Measurements from ENCODE around the gene ANXA6.

ANXA6 gene

GRCh38 chr5:151110122-151110681 lies 47.4 kb downstream of the ANXA6 start:
- Histone ChIP-seq H3K36me3 (ENCODE audit: control insufficient read depth, insufficient read depth, low read length) (peaks cover 65% of the 10 kb centered on the region), H3K9ac (ENCODE audit: low read length) (no peak overlapping the region), H3K9me3 (ENCODE audit: control insufficient read depth, insufficient read depth, low read depth, low read length) (no peaks in the 10 kb centered on the region), H3K27ac (ENCODE audit: low read depth, low read length) (no peak overlapping the region), H3K4me3 (ENCODE audit: low read depth, low read length) (no peak overlapping the region), H3K27me3 (ENCODE audit: control insufficient read depth, insufficient read depth, low read length) (no peaks in the 10 kb centered on the region), H3K4me1 (ENCODE audit: control insufficient read depth, insufficient read depth, low read length) (no peaks in the 10 kb centered on the region)

- no peaks in the 10 kb centered on the region for H3K27me3 ChIP-seq (ENCODE audit: control insufficient read depth, insufficient read depth, low read length)
- no peaks in the 10 kb centered on the region for H3K4me1 ChIP-seq (ENCODE audit: control insufficient read depth, insufficient read depth, low read length)
- no peak overlapping the region for H3K9ac ChIP-seq (ENCODE audit: low read length)
- peaks cover 78% of the 10 kb centered on the region for H3K36me3 ChIP-seq (ENCODE audit: control insufficient read depth, insufficient read depth, low read length)
- no peak overlapping the region for H3K4me3 ChIP-seq (ENCODE audit: low read depth, low read length)
- no peak overlapping the region for H3K27ac ChIP-seq (ENCODE audit: low read depth, low read length)
- H3K9me3 ChIP-seq (ENCODE audit: control insufficient read depth, insufficient read depth, low read depth, low read length): no peaks in the 10 kb centered on the region
These were observed 49.0 kb downstream of the ANXA6 start for GRCh38 chr5:151108566-151108965.

- Histone ChIP-seq H3K9me3 (ENCODE audit: control insufficient read depth, insufficient read depth, low read depth, low read length) (no peaks in the 10 kb centered on the region), H3K4me1 (ENCODE audit: control insufficient read depth, insufficient read depth, low read length) (no peaks in the 10 kb centered on the region), H3K36me3 (ENCODE audit: control insufficient read depth, insufficient read depth, low read length) (peaks cover 80% of the 10 kb centered on the region), H3K27me3 (ENCODE audit: control insufficient read depth, insufficient read depth, low read length) (no peaks in the 10 kb centered on the region), H3K9ac (ENCODE audit: low read length) (no peak overlapping the region), H3K4me3 (ENCODE audit: low read depth, low read length) (no peak overlapping the region), H3K27ac (ENCODE audit: low read depth, low read length) (no peak overlapping the region)
These were observed 49.6 kb downstream of the ANXA6 start for GRCh38 chr5:151107738-151108520.

GRCh38 chr5:151107084-151107483 lies 50.5 kb downstream of the ANXA6 start:
- H3K36me3 ChIP-seq (ENCODE audit: control insufficient read depth, insufficient read depth, low read length): peaks cover 75% of the 10 kb centered on the region
- no peak overlapping the region for H3K4me3 ChIP-seq (ENCODE audit: low read depth, low read length)
- no peaks in the 10 kb centered on the region for H3K27me3 ChIP-seq (ENCODE audit: control insufficient read depth, insufficient read depth, low read length)
- H3K27ac ChIP-seq (ENCODE audit: low read depth, low read length): no peak overlapping the region
- H3K9ac ChIP-seq (ENCODE audit: low read length): no peak overlapping the region
- no peaks in the 10 kb centered on the region for H3K9me3 ChIP-seq (ENCODE audit: control insufficient read depth, insufficient read depth, low read depth, low read length)
- H3K4me1 ChIP-seq (ENCODE audit: control insufficient read depth, insufficient read depth, low read length): no peaks in the 10 kb centered on the region

GRCh38 chr5:151106509-151106908 lies 51.1 kb downstream of the ANXA6 start:
- Histone ChIP-seq H3K4me3 (ENCODE audit: low read depth, low read length) (no peak overlapping the region), H3K36me3 (ENCODE audit: control insufficient read depth, insufficient read depth, low read length) (peaks cover 81% of the 10 kb centered on the region), H3K27me3 (ENCODE audit: control insufficient read depth, insufficient read depth, low read length) (no peaks in the 10 kb centered on the region), H3K4me1 (ENCODE audit: control insufficient read depth, insufficient read depth, low read length) (no peaks in the 10 kb centered on the region), H3K9ac (ENCODE audit: low read length) (no peak overlapping the region), H3K9me3 (ENCODE audit: control insufficient read depth, insufficient read depth, low read depth, low read length) (no peaks in the 10 kb centered on the region), H3K27ac (ENCODE audit: low read depth, low read length) (no peak overlapping the region)

- Histone ChIP-seq H3K4me3 (ENCODE audit: low read depth, low read length) (no peak overlapping the region), H3K9me3 (ENCODE audit: control insufficient read depth, insufficient read depth, low read depth, low read length) (no peaks in the 10 kb centered on the region), H3K27ac (ENCODE audit: low read depth, low read length) (no peak overlapping the region), H3K9ac (ENCODE audit: low read length) (no peak overlapping the region), H3K4me1 (ENCODE audit: control insufficient read depth, insufficient read depth, low read length) (no peaks in the 10 kb centered on the region), H3K27me3 (ENCODE audit: control insufficient read depth, insufficient read depth, low read length) (no peaks in the 10 kb centered on the region), H3K36me3 (ENCODE audit: control insufficient read depth, insufficient read depth, low read length) (peaks cover 77% of the 10 kb centered on the region)
These were observed 51.5 kb downstream of the ANXA6 start for GRCh38 chr5:151106043-151106442.

- Histone ChIP-seq H3K4me3 (ENCODE audit: low read depth, low read length) (no peak overlapping the region), H3K36me3 (ENCODE audit: control insufficient read depth, insufficient read depth, low read length) (peaks cover 72% of the 10 kb centered on the region), H3K9ac (ENCODE audit: low read length) (no peak overlapping the region), H3K27ac (ENCODE audit: low read depth, low read length) (no peak overlapping the region), H3K4me1 (ENCODE audit: control insufficient read depth, insufficient read depth, low read length) (no peaks in the 10 kb centered on the region), H3K9me3 (ENCODE audit: control insufficient read depth, insufficient read depth, low read depth, low read length) (no peaks in the 10 kb centered on the region), H3K27me3 (ENCODE audit: control insufficient read depth, insufficient read depth, low read length) (no peaks in the 10 kb centered on the region)
These were observed 52.0 kb downstream of the ANXA6 start for GRCh38 chr5:151105561-151105960.

- Histone ChIP-seq H3K9me3 (ENCODE audit: control insufficient read depth, insufficient read depth, low read depth, low read length) (no peaks in the 10 kb centered on the region), H3K36me3 (ENCODE audit: control insufficient read depth, insufficient read depth, low read length) (peaks cover 65% of the 10 kb centered on the region), H3K27ac (ENCODE audit: low read depth, low read length) (no peak overlapping the region), H3K9ac (ENCODE audit: low read length) (no peak overlapping the region), H3K4me1 (ENCODE audit: control insufficient read depth, insufficient read depth, low read length) (no peaks in the 10 kb centered on the region; the same call in 1 of the 2 replicates), H3K4me3 (ENCODE audit: low read depth, low read length) (no peak overlapping the region), H3K27me3 (ENCODE audit: control insufficient read depth, insufficient read depth, low read length) (no peaks in the 10 kb centered on the region)
These were observed 52.8 kb downstream of the ANXA6 start for GRCh38 chr5:151104795-151105194.

- no peaks in the 10 kb centered on the region for H3K9me3 ChIP-seq (ENCODE audit: control insufficient read depth, insufficient read depth, low read depth, low read length)
- H3K27ac ChIP-seq (ENCODE audit: low read depth, low read length): no peak overlapping the region
- no peaks in the 10 kb centered on the region; the same call in 1 of the 2 replicates for H3K4me1 ChIP-seq (ENCODE audit: control insufficient read depth, insufficient read depth, low read length)
- no peak overlapping the region for H3K4me3 ChIP-seq (ENCODE audit: low read depth, low read length)
- H3K9ac ChIP-seq (ENCODE audit: low read length): no peak overlapping the region
- H3K36me3 ChIP-seq (ENCODE audit: control insufficient read depth, insufficient read depth, low read length): peaks cover 34% of the 10 kb centered on the region
- H3K27me3 ChIP-seq (ENCODE audit: control insufficient read depth, insufficient read depth, low read length): no peaks in the 10 kb centered on the region
These were observed 55.8 kb downstream of the ANXA6 start for GRCh38 chr5:151101746-151102145.

- Histone ChIP-seq H3K27me3 (ENCODE audit: control insufficient read depth, insufficient read depth, low read length) (no peaks in the 10 kb centered on the region), H3K36me3 (ENCODE audit: control insufficient read depth, insufficient read depth, low read length) (peaks cover 29% of the 10 kb centered on the region), H3K4me1 (ENCODE audit: control insufficient read depth, insufficient read depth, low read length) (peaks cover 1% of the 10 kb centered on the region; the same call in 1 of the 2 replicates), H3K9ac (ENCODE audit: low read length) (no peak overlapping the region), H3K9me3 (ENCODE audit: control insufficient read depth, insufficient read depth, low read depth, low read length) (no peaks in the 10 kb centered on the region), H3K4me3 (ENCODE audit: low read depth, low read length) (no peak overlapping the region), H3K27ac (ENCODE audit: low read depth, low read length) (no peak overlapping the region)
These were observed 56.4 kb downstream of the ANXA6 start for GRCh38 chr5:151101151-151101550.

GRCh38 chr5:151100681-151101080 lies 56.9 kb downstream of the ANXA6 start:
- Histone ChIP-seq H3K4me3 (ENCODE audit: low read depth, low read length) (no peak overlapping the region), H3K27me3 (ENCODE audit: control insufficient read depth, insufficient read depth, low read length) (no peaks in the 10 kb centered on the region), H3K36me3 (ENCODE audit: control insufficient read depth, insufficient read depth, low read length) (peaks cover 29% of the 10 kb centered on the region), H3K4me1 (ENCODE audit: control insufficient read depth, insufficient read depth, low read length) (peaks cover 6% of the 10 kb centered on the region), H3K27ac (ENCODE audit: low read depth, low read length) (no peak overlapping the region), H3K9ac (ENCODE audit: low read length) (no peak overlapping the region), H3K9me3 (ENCODE audit: control insufficient read depth, insufficient read depth, low read depth, low read length) (no peaks in the 10 kb centered on the region)
